Activated CD8-positive, alpha-beta T cell treated with anti-CD3 and anti-CD28 coated beads, Interleukin-2, amount 10 ng/mL, durations not matched to agents 7 days and 5 days (primary cell): ENCODE measurements around the gene FAM162B. TPM values are rescaled to one million over a fixed set of nuclear protein-coding genes. Genes with fewer than 3 reads are reported as not detected.
"Not testable (repeated sequence)": the region's sequence is repeated elsewhere in the genome, so short reads cannot be mapped to it uniquely, and the experiment has no call there.

Experiments used
- ATAC-seq: fragments of 150-1000 bp; cut with Tn5 transposase; one replicate; pipeline ENCODE4 v1.10.0; 2021; ENCODE audit warnings: moderate library complexity
- CTCF ChIA-PET: fragments of 350-600 bp; sonication (Branson Sonifier 250); formaldehyde crosslinking; loops from one replicate; lab custom pipeline; 2021; ENCODE audit warnings: antibody characterized with exemption; lab: Charles Lee
- POLR2A ChIA-PET: fragments of 350-600 bp; sonication (Branson Sonifier 250); formaldehyde crosslinking; loops from one replicate; lab custom pipeline; 2021; ENCODE audit warnings: antibody characterized with exemption; lab: Charles Lee
- DNase-seq: peaks from one replicate; pipeline ENCODE4 v3.0.0-alpha.2; 2020
- H3K27ac Mint-ChIP-seq: one replicate; pipeline ENCODE4 v1.8.0; 2021; ENCODE audit warnings: mild to moderate bottlenecking, mixed read lengths
- H3K27me3 Mint-ChIP-seq: one replicate; pipeline ENCODE4 v1.8.0; 2021; ENCODE audit warnings: low read depth, mixed read lengths
- H3K36me3 Mint-ChIP-seq: one replicate; pipeline ENCODE4 v1.8.0; 2021; ENCODE audit warnings: low read depth, mixed read lengths
- H3K4me1 Mint-ChIP-seq: one replicate; pipeline ENCODE4 v1.8.0; 2021; ENCODE audit warnings: low read depth, mixed read lengths
- H3K4me3 Mint-ChIP-seq: one replicate; pipeline ENCODE4 v1.8.0; 2021; ENCODE audit warnings: mild to moderate bottlenecking, mixed read lengths
- H3K9me3 Mint-ChIP-seq: one replicate; pipeline ENCODE4 v1.8.0; 2022; ENCODE audit warnings: mixed read lengths; ENCODE audit not compliant: insufficient read depth
- total RNA-seq, 2 experiments: library from RNA; stranded (reverse); gene quantifications; one replicate each; pipeline ENCODE4 v1.2.3, GENCODE V29; 2021

FAM162B gene
- total RNA-seq, 2 experiments from 2014 or later: not detected

DNA sequence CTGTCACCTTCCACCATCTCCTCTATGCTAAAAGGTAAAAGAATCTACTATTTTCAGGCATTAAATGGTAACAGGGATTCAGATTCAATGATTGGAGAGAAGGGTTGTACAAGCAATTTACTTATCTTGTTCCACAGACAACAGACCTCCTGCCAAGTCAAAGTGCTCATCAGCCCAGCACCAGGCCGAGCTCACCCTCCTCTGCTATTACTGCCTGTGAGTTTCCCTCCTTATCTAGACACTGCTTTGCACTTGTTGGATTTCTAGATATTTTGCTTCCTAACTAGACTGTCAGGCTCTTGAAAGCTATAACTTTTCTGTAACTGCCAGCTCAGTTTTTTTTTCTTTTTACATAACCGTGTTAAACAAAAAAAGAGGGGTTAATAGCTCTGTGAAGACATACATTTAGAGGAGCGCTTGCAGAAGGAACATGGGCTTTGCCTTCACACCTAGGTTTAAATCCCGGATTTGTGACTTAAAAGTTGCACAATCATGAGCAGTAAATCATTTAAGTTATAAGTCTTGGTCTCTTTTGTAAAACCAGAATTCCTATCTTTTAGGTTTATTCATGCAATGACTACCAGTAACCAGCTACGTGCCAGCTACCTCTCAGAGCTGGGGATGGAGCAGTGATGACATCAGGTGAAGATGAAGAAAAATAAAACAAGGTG lies 1.1 kb upstream of the FAM162B start:
- H3K4me3 Mint-ChIP-seq: no peak overlapping the region
- H3K36me3 Mint-ChIP-seq: no peaks in the 10 kb centered on the region
- DNase-seq (no peak), ATAC-seq (no peak)
- CTCF ChIA-PET: interaction anchor here (1.8 kb wide), 1 partner anchor 11 kb away, joined by 4 read pairs; no protein-coding TSS in a partner anchor
- no peaks in the 10 kb centered on the region for H3K9me3 Mint-ChIP-seq
- no peak overlapping the region for H3K27ac Mint-ChIP-seq
- peaks cover 47% of the 10 kb centered on the region for H3K27me3 Mint-ChIP-seq
- POLR2A ChIA-PET: no interaction called here
- H3K4me1 Mint-ChIP-seq: peaks cover 10% of the 10 kb centered on the region

DNA sequence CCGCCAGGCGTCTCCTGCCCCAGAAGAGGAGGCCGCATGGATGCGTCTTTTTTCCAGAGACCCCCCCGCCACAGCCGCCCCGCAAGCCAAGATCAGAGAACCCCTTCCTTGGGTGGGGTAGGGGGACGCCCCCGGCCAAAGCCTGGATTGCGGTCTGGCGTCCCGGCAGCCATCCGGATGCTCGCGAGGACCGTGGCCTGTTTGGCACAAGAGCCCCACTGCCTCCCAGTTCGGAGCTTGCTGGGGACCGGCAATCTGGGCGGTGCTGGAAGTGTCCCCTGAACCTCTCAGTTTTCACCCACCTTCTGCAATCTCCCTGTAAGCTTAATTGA lies 924 bp downstream of the FAM162B start:
- no peaks in the 10 kb centered on the region for H3K36me3 Mint-ChIP-seq
- ChIA-PET CTCF (interaction anchor here (1.7 kb wide), 1 partner anchor 10 kb away, joined by 4 read pairs; no protein-coding TSS in a partner anchor), POLR2A (no interaction called here)
- H3K4me3 Mint-ChIP-seq: peak overlapping the region; percentile 48
- peaks cover 10% of the 10 kb centered on the region for H3K4me1 Mint-ChIP-seq
- DNase-seq (no peak), ATAC-seq (no peak)
- H3K9me3 Mint-ChIP-seq: no peaks in the 10 kb centered on the region
- peaks cover 49% of the 10 kb centered on the region for H3K27me3 Mint-ChIP-seq
- H3K27ac Mint-ChIP-seq: no peak overlapping the region

DNA sequence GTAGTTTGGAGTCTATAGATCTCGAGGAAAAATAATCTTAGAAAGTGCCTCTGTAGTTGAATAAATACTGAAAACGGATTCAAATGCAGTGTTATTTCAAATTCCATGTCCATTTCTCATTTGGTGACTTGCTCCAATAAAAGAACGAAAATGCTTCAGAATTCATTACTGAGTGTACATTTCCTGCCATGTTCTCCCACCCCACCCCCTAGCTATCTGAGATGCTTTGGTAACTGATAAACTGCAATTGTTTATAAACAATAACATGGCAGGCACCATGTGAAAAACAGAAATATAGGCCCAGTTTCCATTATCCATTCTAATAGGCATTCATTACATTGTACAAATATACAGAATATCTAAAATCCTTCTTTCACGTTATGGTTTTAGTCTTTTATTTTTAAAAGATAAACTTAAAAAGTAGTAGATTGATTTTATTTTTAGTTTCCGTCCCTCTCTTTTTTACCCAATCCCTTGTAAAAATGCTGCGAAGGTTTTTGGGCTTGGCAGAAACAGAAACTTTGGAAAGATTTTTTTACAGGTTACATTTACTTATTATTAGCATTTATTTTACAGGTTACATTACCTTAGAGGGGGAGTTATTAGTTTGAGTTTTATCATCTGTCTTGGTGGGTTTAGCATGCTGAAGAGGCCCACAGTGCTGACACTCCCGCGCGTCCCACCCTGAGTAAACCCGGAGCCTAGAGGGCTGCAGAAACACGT lies 1.5 kb downstream of the FAM162B start:
- Mint-ChIP-seq H3K36me3 (no peaks in the 10 kb centered on the region), H3K4me3 (peak overlapping the region; percentile 21), H3K9me3 (no peaks in the 10 kb centered on the region), H3K27me3 (peaks cover 51% of the 10 kb centered on the region), H3K27ac (no peak overlapping the region), H3K4me1 (peaks cover 10% of the 10 kb centered on the region)
- DNase-seq (no peak), ATAC-seq (no peak)
- ChIA-PET POLR2A (no interaction called here), CTCF (interaction anchor here (1.7 kb wide), 1 partner anchor 9 kb away, joined by 4 read pairs; no protein-coding TSS in a partner anchor)

DNA sequence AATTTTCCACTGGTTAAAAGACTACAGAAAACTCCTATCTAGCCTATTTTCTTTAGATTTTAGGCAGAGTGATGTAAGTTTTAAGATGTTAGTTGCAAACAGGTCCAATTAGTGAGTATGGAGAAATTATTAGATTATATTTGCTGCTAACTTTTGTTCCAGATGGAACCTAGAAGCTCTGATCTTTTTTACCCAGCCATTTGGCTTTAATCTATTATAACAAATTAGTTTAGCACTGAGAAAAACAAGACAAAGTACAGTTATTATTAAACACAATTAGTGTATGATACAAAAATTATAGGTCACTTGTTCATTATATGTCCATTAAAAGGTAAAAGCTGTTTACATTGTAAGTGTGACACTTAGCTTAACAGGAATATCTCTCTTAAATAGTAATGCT lies 2.5 kb downstream of the FAM162B start:
- peaks cover 10% of the 10 kb centered on the region for H3K4me1 Mint-ChIP-seq
- H3K27me3 Mint-ChIP-seq: peaks cover 47% of the 10 kb centered on the region
- H3K4me3 Mint-ChIP-seq: no peak overlapping the region
- H3K36me3 Mint-ChIP-seq: no peaks in the 10 kb centered on the region
- DNase-seq: no peak
- POLR2A ChIA-PET: no interaction called here
- CTCF ChIA-PET: interaction anchor here (1.7 kb wide), 1 partner anchor 8 kb away, joined by 4 read pairs; no protein-coding TSS in a partner anchor
- no peak for ATAC-seq
- no peak overlapping the region for H3K27ac Mint-ChIP-seq
- H3K9me3 Mint-ChIP-seq: no peaks in the 10 kb centered on the region

DNA sequence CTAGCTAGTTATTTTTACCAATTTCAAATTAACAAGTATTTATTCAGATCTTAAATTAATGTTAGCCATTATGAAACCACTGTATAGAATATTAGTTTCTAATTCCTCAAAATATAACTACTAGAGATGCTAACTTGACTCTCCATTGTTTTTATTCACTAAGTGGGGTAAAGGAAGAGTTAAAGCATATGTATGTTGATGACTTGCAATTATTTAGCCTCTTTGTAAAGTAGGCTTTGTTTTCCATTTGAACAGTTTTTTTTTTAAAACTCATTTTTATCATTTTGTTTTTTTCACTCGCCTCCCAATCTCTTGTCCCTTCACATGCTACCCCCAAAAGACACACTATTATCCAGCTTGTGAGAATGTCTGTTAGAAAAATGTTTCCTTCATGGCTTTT lies 3.3 kb downstream of the FAM162B start:
- Mint-ChIP-seq H3K27ac (no peak overlapping the region), H3K4me3 (no peak overlapping the region), H3K27me3 (peaks cover 48% of the 10 kb centered on the region), H3K9me3 (no peaks in the 10 kb centered on the region), H3K36me3 (no peaks in the 10 kb centered on the region), H3K4me1 (peaks cover 10% of the 10 kb centered on the region)
- ChIA-PET CTCF (no interaction called here), POLR2A (no interaction called here)
- no peak for ATAC-seq
- no peak for DNase-seq

DNA sequence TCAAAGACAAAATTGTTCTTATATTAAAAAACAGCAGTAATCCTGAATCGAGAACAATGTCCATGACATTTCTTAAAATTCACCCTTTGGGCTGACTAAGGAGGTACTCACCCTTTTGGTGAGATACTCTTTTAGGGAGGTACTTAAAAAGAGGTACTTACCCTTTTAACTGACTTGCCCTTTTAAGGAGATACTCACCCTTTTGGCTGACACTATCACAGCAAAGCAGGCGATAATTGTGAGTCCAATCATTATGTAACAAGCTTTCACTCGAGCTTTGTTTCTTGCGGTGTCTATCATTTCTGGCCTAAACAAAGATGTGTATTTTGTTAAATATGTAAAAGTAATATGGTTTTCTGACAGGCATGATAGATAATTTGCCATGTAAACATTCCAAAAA lies 3.7 kb downstream of the FAM162B start:
- H3K36me3 Mint-ChIP-seq: no peaks in the 10 kb centered on the region
- no peaks in the 10 kb centered on the region for H3K9me3 Mint-ChIP-seq
- no peak overlapping the region for H3K4me3 Mint-ChIP-seq
- ATAC-seq (no peak), DNase-seq (no peak)
- ChIA-PET CTCF (no interaction called here), POLR2A (no interaction called here)
- H3K4me1 Mint-ChIP-seq: peaks cover 10% of the 10 kb centered on the region
- H3K27me3 Mint-ChIP-seq: peaks cover 45% of the 10 kb centered on the region
- no peak overlapping the region for H3K27ac Mint-ChIP-seq

DNA sequence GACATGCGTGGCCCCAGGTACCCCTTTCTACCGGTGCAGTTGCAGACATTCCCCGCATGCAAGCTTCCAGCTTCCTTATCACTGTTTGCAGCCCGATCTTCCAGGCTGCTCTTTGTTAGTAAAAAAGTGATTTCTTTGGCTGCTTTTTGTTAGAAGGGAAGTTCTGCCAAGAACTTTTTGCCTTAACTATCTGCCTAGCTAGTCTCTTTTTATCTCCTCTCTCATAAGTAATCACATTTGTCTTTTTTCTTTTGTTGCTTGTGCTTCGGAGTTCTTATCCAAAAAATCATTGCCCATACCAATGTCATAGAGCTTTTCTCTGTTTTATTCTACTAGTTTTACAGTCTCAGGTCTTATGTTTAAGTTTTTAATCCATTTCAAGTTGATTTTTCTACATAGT lies 20.3 kb downstream of the FAM162B start:
- POLR2A ChIA-PET: no interaction called here
- CTCF ChIA-PET: no interaction called here
- Mint-ChIP-seq H3K27ac (no peak overlapping the region), H3K4me3 (no peak overlapping the region), H3K9me3 (no peaks in the 10 kb centered on the region), H3K4me1 (no peaks in the 10 kb centered on the region), H3K27me3 (peaks cover 5% of the 10 kb centered on the region), H3K36me3 (no peaks in the 10 kb centered on the region)
- ATAC-seq (no peak), DNase-seq (no peak)

DNA sequence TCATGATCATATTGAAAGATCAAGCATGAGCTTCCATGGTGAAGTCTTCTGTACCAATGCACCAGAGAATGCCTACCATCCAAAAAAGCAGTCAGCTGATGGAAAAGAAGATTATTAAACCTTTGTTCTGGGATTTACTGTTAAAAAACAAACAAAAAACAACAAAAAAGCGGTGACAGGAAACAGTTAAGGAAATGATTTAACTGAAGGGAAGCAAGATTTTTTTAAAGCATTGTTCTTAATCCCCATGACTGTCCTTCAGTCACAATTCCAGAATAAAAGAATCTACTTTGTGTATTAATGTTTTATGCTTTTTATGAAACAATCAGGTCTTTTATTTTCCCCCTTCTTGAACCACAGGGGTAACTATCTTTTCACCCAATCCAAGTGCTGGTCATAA lies 23.9 kb downstream of the FAM162B start:
- Mint-ChIP-seq H3K4me3 (no peak overlapping the region), H3K36me3 (peaks cover 11% of the 10 kb centered on the region), H3K9me3 (no peaks in the 10 kb centered on the region), H3K27ac (no peak overlapping the region), H3K4me1 (no peaks in the 10 kb centered on the region), H3K27me3 (peaks cover 3% of the 10 kb centered on the region)
- ATAC-seq: no peak
- ChIA-PET CTCF (no interaction called here), POLR2A (no interaction called here)
- no peak for DNase-seq

DNA sequence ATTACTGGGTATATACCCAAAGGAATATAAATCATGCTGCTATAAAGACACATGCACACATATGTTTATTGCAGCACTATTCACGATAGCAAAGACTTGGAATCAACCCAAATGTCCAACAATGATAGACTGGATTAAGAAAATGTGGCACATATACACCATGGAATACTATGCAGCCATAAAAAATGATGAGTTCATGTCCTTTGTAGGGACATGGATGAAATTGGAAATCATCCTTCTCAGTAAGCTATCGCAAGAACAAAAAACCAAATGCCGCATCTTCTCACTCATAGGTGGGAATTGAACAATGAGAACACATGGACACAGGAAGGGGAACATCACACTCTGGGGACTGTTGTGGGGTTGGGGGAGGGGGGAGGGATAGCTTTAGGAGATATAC lies 25.0 kb downstream of the FAM162B start:
- H3K36me3 Mint-ChIP-seq: peaks cover 15% of the 10 kb centered on the region
- ATAC-seq, H3K4me3 Mint-ChIP-seq, DNase-seq, CTCF ChIA-PET, H3K27ac Mint-ChIP-seq, POLR2A ChIA-PET, H3K4me1 Mint-ChIP-seq, H3K27me3 Mint-ChIP-seq, H3K9me3 Mint-ChIP-seq: not testable (repeated sequence)

DNA sequence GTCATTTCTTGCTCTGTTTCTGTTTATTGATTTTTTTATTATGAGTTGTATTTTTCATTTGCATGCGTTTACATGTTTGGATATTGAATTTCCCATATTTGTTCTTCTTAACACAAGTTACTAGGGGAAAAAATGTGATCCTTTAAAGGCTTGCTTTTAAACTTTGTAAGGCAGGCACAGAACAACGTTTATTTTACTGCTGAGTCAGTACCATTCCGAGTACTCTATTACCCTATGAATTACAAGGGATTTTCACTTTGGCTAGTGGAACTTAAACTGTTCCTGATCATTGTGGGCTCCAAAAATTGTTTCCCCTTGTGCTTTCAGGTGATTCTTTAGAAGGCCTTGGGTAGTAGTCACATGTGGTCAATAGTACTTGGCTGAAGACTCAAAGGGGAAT lies 28.5 kb downstream of the FAM162B start:
- Mint-ChIP-seq H3K27ac (no peak overlapping the region), H3K9me3 (no peaks in the 10 kb centered on the region), H3K36me3 (peaks cover 18% of the 10 kb centered on the region), H3K4me1 (no peaks in the 10 kb centered on the region), H3K27me3 (no peaks in the 10 kb centered on the region), H3K4me3 (no peak overlapping the region)
- POLR2A ChIA-PET: no interaction called here
- ATAC-seq (no peak), DNase-seq (no peak)
- CTCF ChIA-PET: no interaction called here

DNA sequence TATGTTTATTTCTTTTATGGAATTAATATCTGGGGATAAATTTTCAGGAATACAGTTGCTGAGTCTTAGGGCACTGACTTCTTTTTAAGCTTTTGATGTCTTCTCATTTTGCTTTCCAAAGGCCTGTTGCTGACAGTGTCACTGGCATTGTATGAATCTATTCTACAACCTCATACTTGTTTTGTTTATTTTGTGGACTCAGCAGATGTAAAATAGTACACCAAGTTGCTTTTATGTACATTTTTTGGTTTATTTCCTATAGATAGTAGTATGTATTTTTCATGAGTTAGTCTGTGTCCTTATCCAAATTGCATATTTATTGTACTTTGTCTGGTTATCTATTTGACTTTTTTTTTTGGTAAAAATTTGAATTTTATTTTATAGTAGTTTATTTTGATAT lies 35.0 kb downstream of the FAM162B start:
- no peaks in the 10 kb centered on the region for H3K27me3 Mint-ChIP-seq
- ATAC-seq (no peak), DNase-seq (no peak)
- peaks cover 38% of the 10 kb centered on the region for H3K36me3 Mint-ChIP-seq
- no peak overlapping the region for H3K27ac Mint-ChIP-seq
- H3K4me3 Mint-ChIP-seq: no peak overlapping the region
- ChIA-PET CTCF (no interaction called here), POLR2A (no interaction called here)
- H3K9me3 Mint-ChIP-seq: no peaks in the 10 kb centered on the region
- no peaks in the 10 kb centered on the region for H3K4me1 Mint-ChIP-seq

DNA sequence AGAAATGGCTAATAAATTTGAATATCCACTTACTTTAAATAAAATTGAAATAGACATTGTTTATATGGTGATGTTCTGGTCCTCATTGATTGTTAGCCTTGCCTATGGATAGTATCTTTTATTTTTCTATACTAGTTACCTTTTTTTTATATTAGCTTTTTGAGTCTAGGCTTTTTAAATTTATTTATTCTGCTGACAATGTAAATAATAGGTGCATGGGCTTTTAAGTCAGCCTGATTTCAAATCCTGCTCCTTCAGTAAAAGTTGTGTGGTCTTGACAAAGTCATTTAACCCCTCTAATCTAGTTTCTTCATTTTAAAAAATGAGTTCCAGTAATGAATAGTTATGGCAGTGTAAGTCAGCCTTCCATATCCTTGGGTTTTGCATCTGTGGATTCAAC lies 38.6 kb downstream of the FAM162B start:
- H3K4me1 Mint-ChIP-seq: no peaks in the 10 kb centered on the region
- DNase-seq: no peak
- CTCF ChIA-PET: no interaction called here
- no peak overlapping the region for H3K4me3 Mint-ChIP-seq
- H3K9me3 Mint-ChIP-seq: no peaks in the 10 kb centered on the region
- no peak overlapping the region for H3K27ac Mint-ChIP-seq
- no peak for ATAC-seq
- H3K36me3 Mint-ChIP-seq: peaks cover 51% of the 10 kb centered on the region
- POLR2A ChIA-PET: no interaction called here
- H3K27me3 Mint-ChIP-seq: no peaks in the 10 kb centered on the region
